ENCODE results near the gene BRICD5. TPM values are rescaled to one million over a fixed set of nuclear protein-coding genes. Genes with fewer than 3 reads are reported as not detected.
A peak's percentile ranks its signal among the peaks of the same experiment; 100 is the strongest.

Gene BRICD5
- total RNA-seq, 3 donors from 2014 or later (not counting 1 experiment from before 2014, with no cell fraction given), result 3.2 to 5.2 (median 3.6) TPM

GRCh38 chr16:2161911-2162310, 48.8 kb downstream of the BRICD5 start:
- no peak for ATAC-seq

GRCh38 chr16:2160915-2161551, 49.6 kb downstream of the BRICD5 start:
- no peak overlapping the region for H3K27ac Mint-ChIP-seq
- intact Hi-C loops (cut with micrococcal nuclease), result no loop called here
- Histone ChIP-seq H3K27me3 (ENCODE audit: control insufficient read depth, insufficient read depth, low read length) (no peaks in the 10 kb centered on the region), H3K36me3 (ENCODE audit: control insufficient read depth, insufficient read depth, low read length) (peaks cover 2% of the 10 kb centered on the region), H3K4me1 (ENCODE audit: control insufficient read depth, insufficient read depth, low read length) (peaks cover 34% of the 10 kb centered on the region), H3K27ac (ENCODE audit: low read length) (no peak overlapping the region), H3K9me3 (ENCODE audit: control insufficient read depth, insufficient read depth, low read length) (no peaks in the 10 kb centered on the region), H3K4me3 (ENCODE audit: low read length) (no peak overlapping the region)
- H3K9me3 Mint-ChIP-seq, result no peaks in the 10 kb centered on the region
- no peak for TF ChIP-seq CTCF (IDR thresholded peaks at IDR 0.05)
- H3K4me1 Mint-ChIP-seq, result peaks cover 14 to 35% of the 10 kb centered on the region in 2 donors
- 85% methylated on average over 19 of the region's 20 CpGs for WGBS (ENCODE audit: insufficient coverage)
- H3K4me3 Mint-ChIP-seq, result no peak overlapping the region
- ATAC-seq (no peak), DNase-seq (no peak)
- no peaks in the 10 kb centered on the region for H3K36me3 Mint-ChIP-seq
- H3K27me3 Mint-ChIP-seq (ENCODE audit: low read depth in 2 of 2), result no peaks in the 10 kb centered on the region

More at GRCh38 chr16:2161911-2162310, 48.8 kb downstream of the BRICD5 start:
- peaks cover 6 to 26% of the 10 kb centered on the region in 2 donors for H3K4me1 Mint-ChIP-seq
- Histone ChIP-seq H3K27me3 (ENCODE audit: control insufficient read depth, insufficient read depth, low read length) (no peaks in the 10 kb centered on the region), H3K4me3 (ENCODE audit: low read length) (no peak overlapping the region), H3K9me3 (ENCODE audit: control insufficient read depth, insufficient read depth, low read length) (no peaks in the 10 kb centered on the region), H3K4me1 (ENCODE audit: control insufficient read depth, insufficient read depth, low read length) (peaks cover 25% of the 10 kb centered on the region), H3K27ac (ENCODE audit: low read length) (no peak overlapping the region), H3K36me3 (ENCODE audit: control insufficient read depth, insufficient read depth, low read length) (peaks cover 9% of the 10 kb centered on the region)
- no peaks in the 10 kb centered on the region for H3K9me3 Mint-ChIP-seq
- 96% methylated on average over 10 of the region's 10 CpGs for WGBS (ENCODE audit: insufficient coverage)
- no peaks in the 10 kb centered on the region for H3K36me3 Mint-ChIP-seq
- intact Hi-C loops (cut with micrococcal nuclease), result no loop called here
- H3K27me3 Mint-ChIP-seq (ENCODE audit: low read depth in 2 of 2), result no peaks in the 10 kb centered on the region
- TF ChIP-seq CTCF (IDR thresholded peaks at IDR 0.05), result no peak
- no peak for DNase-seq
- H3K4me3 Mint-ChIP-seq, result no peak overlapping the region
- H3K27ac Mint-ChIP-seq, result peak overlapping the region in 1 of 2 donors; percentile 30

Other genes starting within 250 kb of the BRICD5 start
- gene RPS2, start 246.0 kb downstream of the BRICD5 start, total RNA-seq, result 1,000 to 10,000 TPM; 1,124 to 1,385 (median 1,274) TPM
- gene RNF151, start 244.0 kb downstream of the BRICD5 start, total RNA-seq, result not detected
- gene TBL3, start 238.8 kb downstream of the BRICD5 start, total RNA-seq, result 10 to 100 TPM; 25.1 to 28.9 (median 28.1) TPM
- not detected for gene NOXO1, start 229.4 kb downstream of the BRICD5 start, total RNA-seq
- gene GFER, start 226.7 kb downstream of the BRICD5 start, total RNA-seq, result 10 to 100 TPM; 23.8 to 29.5 (median 24.6) TPM
- gene SYNGR3, start 220.9 kb downstream of the BRICD5 start, total RNA-seq, result 10 to 100 TPM; 10.3 to 19.3 (median 19.1) TPM
- gene ZNF598, start 201.0 kb downstream of the BRICD5 start, total RNA-seq, result 10 to 100 TPM; 56.1 to 71.6 (median 58.2) TPM
- under 1 TPM in 1 of 3 donors, not detected in 2; 0.80 TPM for gene NPW, start 191.1 kb downstream of the BRICD5 start, total RNA-seq
- 1 to 10 TPM; 4.3 to 7.1 (median 5.6) TPM for gene NHERF2, start 184.0 kb downstream of the BRICD5 start, total RNA-seq
- 10 to 100 TPM in 1 of 3 donors, 1 to 10 TPM in 2; 8.7 to 12.9 (median 9.7) TPM for gene NTHL1, start 163.0 kb downstream of the BRICD5 start, total RNA-seq
- gene TSC2, start 162.9 kb downstream of the BRICD5 start, total RNA-seq, result 100 to 1,000 TPM; 135 to 197 (median 161) TPM
- gene PKD1, start 75.0 kb downstream of the BRICD5 start, total RNA-seq, result 100 to 1,000 TPM in 1 of 3 donors, 10 to 100 TPM in 2; 87.0 to 105 (median 99.1) TPM
- under 1 TPM in 2 of 3 donors, not detected in 1; 0.27 to 0.28 TPM for gene RAB26, start 62.2 kb downstream of the BRICD5 start, total RNA-seq
- 10 to 100 TPM; 29.3 to 39.1 (median 37.3) TPM for gene TRAF7, start 55.1 kb downstream of the BRICD5 start, total RNA-seq
- gene CASKIN1, start 14.3 kb downstream of the BRICD5 start, total RNA-seq, result not detected
- 10 to 100 TPM; 19.7 to 30.2 (median 27.8) TPM for gene MLST8, start 5.4 kb downstream of the BRICD5 start, total RNA-seq
- 10 to 100 TPM in 2 of 3 donors, 1 to 10 TPM in 1; 9.7 to 12.8 (median 12.4) TPM for gene PGP, start 4.0 kb upstream of the BRICD5 start, total RNA-seq
- 10 to 100 TPM; 43.6 to 45.7 (median 45.7) TPM for gene E4F1, start 12.7 kb upstream of the BRICD5 start, total RNA-seq
- 1 to 10 TPM in 1 of 3 donors, under 1 TPM in 2; 0.19 to 1.4 (median 0.77) TPM for gene DNASE1L2, start 25.6 kb upstream of the BRICD5 start, total RNA-seq
- gene ECI1, start 40.7 kb upstream of the BRICD5 start, total RNA-seq, result 10 to 100 TPM; 14.6 to 19.2 (median 19.0) TPM
- gene RNPS1, start 57.3 kb upstream of the BRICD5 start, total RNA-seq, result 100 to 1,000 TPM; 269 to 284 (median 273) TPM
- gene ABCA3, start 129.9 kb upstream of the BRICD5 start, total RNA-seq, result 10 to 100 TPM; 12.2 to 17.5 (median 16.6) TPM
- 10 to 100 TPM in 1 of 3 donors, 1 to 10 TPM in 2; 7.5 to 14.2 (median 8.4) TPM for gene CCNF, start 218.6 kb upstream of the BRICD5 start, total RNA-seq
- 1 to 10 TPM in 1 of 3 donors, under 1 TPM in 2; 0.47 to 2.2 (median 0.55) TPM for gene TEDC2, start 249.2 kb upstream of the BRICD5 start, total RNA-seq